Sigmoid colon (tissue), 7 donors: Measurements from ENCODE around the gene YTHDF1. TPM values are rescaled to one million over a fixed set of nuclear protein-coding genes. Genes with fewer than 3 reads are reported as not detected.
"Not testable (repeated sequence)": the region's sequence is repeated elsewhere in the genome, so short reads cannot be mapped to it uniquely, and the experiment has no call there.

Experiments
- DNase-seq: peaks from one replicate; pipeline ENCODE4 v3.0.0-alpha.2; 2019
- H3K27ac ChIP-seq, 4 donors: fragments of 200-600 bp; sonication (generic); one replicate each; pipeline ENCODE4 v1.5.1; 2016 to 2019; ENCODE audit warnings: mild to moderate bottlenecking in 1 of 4
- H3K27me3 ChIP-seq, 3 donors: fragments of 200-600 bp; sonication (generic); one replicate each; pipeline ENCODE4 v1.5.1; 2019; ENCODE audit warnings: mild to moderate bottlenecking in 1 of 3
- H3K36me3 ChIP-seq, 4 donors: fragments of 200-600 bp; sonication (generic); one replicate each; pipeline ENCODE4 v1.5.1; 2016 to 2019
- H3K4me1 ChIP-seq, 4 donors: fragments of 200-600 bp; sonication (generic); one replicate each; pipeline ENCODE4 v1.5.1; 2017 to 2019
- H3K4me3 ChIP-seq, 4 donors: fragments of 200-600 bp; sonication (generic); one replicate each; pipeline ENCODE4 v1.5.1; 2017 to 2019; ENCODE audit warnings: mild to moderate bottlenecking in 2 of 4, moderate library complexity in 1 of 4
- H3K9me3 ChIP-seq, 4 donors: fragments of 200-600 bp in 3 of 4; sonication (generic) in 3 of 4; one replicate each; pipeline versions ENCODE4 v1.5.1 to v1.6.1; 2013 to 2019
- CTCF ChIP-seq, 4 experiments: fragments of 450-650 bp in 3 of 4; fragments of 200-600 bp in 1 of 4; IDR thresholded peaks; one replicate each; pipeline ENCODE4 v1.5.1; 2016 to 2019; ENCODE audit warnings: antibody characterized with exemption in 4 of 4, mild to moderate bottlenecking in 3 of 4, moderate library complexity in 2 of 4
- EP300 ChIP-seq, 4 donors: sonication (generic); formaldehyde crosslinking; IDR thresholded peaks; one replicate each; pipeline ENCODE4 v1.6.1; 2017; ENCODE audit warnings: antibody characterized with exemption in 4 of 4
- POLR2A ChIP-seq, 2 donors: fragments of 450-650 bp; IDR thresholded peaks; one replicate each; pipeline ENCODE4 v1.6.1; 2016; ENCODE audit warnings: antibody characterized with exemption in 2 of 2, mild to moderate bottlenecking in 2 of 2, moderate library complexity in 2 of 2
- POLR2AphosphoS5 ChIP-seq, 4 donors: sonication (generic); formaldehyde crosslinking; IDR thresholded peaks; one replicate each; pipeline ENCODE4 v1.6.1; 2017; ENCODE audit warnings: antibody characterized with exemption in 4 of 4
- WGBS, 2 donors: extraction: QIAGEN DNeasy Blood & Tissue Kit; methylation state at CpG; one replicate each; pipeline ENCODE4 v1.1.7; 2013; 5-methylcytosine and 5-hydroxymethylcytosine counted together
- intact Hi-C: fragments of 100-400 bp; cut with DNase I; formaldehyde crosslinking; loops from one replicate; pipeline ENCODE4 v1.15.1; 2023
- polyA plus RNA-seq, 3 donors: library from polyadenylated mRNA; stranded (reverse); fragments of 200-250 nt; gene quantifications; one replicate each; pipeline ENCODE4 v1.2.3, GENCODE V29; 2013
- total RNA-seq, 4 donors: library from RNA; depleted of rRNA; stranded (reverse); fragments of >200 nt; gene quantifications; one replicate each; pipeline ENCODE4 v1.1.0, GENCODE V29; 2016
- donor health status: healthy with polysubstance abuse.
- donor health status: Bipolar disorder and iron deficiency.
- donor health status: healthy.

The YTHDF1 gene
- total and polyA plus RNA-seq, 7 donors, result 15.3 to 25.0 (median 22.4) TPM

DNA sequence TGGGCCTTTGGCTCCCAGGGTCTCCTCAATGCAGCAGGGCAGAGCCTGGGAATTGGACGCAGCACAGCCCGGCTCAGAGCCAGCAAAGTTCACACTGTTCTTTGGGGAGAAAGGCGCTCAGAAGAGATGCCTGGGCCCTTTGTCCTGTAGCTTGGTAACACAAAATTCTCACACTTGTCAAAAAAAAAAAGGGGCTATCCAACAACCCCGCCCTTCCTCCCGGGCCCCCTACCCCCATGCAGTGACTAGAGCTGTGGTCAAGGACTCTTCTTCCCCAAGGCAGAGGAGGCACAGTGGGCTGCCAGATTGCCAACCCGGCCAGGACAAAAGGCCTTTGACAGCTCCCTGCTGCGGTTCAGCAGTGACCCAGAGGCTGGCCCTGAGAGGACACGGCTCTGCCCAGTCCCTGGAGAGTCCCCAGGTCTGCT, 36.4 kb upstream of the YTHDF1 start:
- Histone ChIP-seq H3K36me3 (no peaks in the 10 kb centered on the region), H3K4me1 (peaks cover 0 to 17% (median 15%) of the 10 kb centered on the region in 4 donors), H3K27me3 (peaks cover 23 to 92% (median 60%) of the 10 kb centered on the region in 3 donors), H3K4me3 (no peak overlapping the region), H3K9me3 (no peaks in the 10 kb centered on the region), H3K27ac (no peak overlapping the region)
- intact Hi-C loops, result no loop called here
- DNase-seq, result no peak
- TF ChIP-seq EP300 (IDR thresholded peaks at IDR 0.05) (no peak), POLR2A (IDR thresholded peaks at IDR 0.05) (no peak), POLR2AphosphoS5 (IDR thresholded peaks at IDR 0.05) (no peak), CTCF (IDR thresholded peaks at IDR 0.05) (no peak)
- 64 to 74% methylated on average over 8 of the region's 8 CpGs for WGBS, 2 donors

- intact Hi-C loops, H3K27ac ChIP-seq: not testable (repeated sequence)
- WGBS, 2 donors, result 29 to 39% methylated on average over 12 of the region's 14 CpGs
Measured at GRCh38 chr20:63251350-63251749, 35.4 kb upstream of the YTHDF1 start.

GRCh38 chr20:63249891-63250290, 34.0 kb upstream of the YTHDF1 start:
- Histone ChIP-seq H3K36me3 (no peaks in the 10 kb centered on the region), H3K4me1 (peaks cover 0 to 17% (median 15%) of the 10 kb centered on the region in 4 donors), H3K9me3 (no peaks in the 10 kb centered on the region), H3K27ac (no peak overlapping the region), H3K4me3 (no peak overlapping the region), H3K27me3 (peaks cover 22 to 82% (median 47%) of the 10 kb centered on the region in 3 donors)
- 73 to 82% methylated on average over 15 of the region's 15 CpGs for WGBS, 2 donors
- no peak for TF ChIP-seq POLR2AphosphoS5 (IDR thresholded peaks at IDR 0.05)
- no peak for TF ChIP-seq EP300 (IDR thresholded peaks at IDR 0.05)
- no peak for TF ChIP-seq POLR2A (IDR thresholded peaks at IDR 0.05)
- TF ChIP-seq CTCF (IDR thresholded peaks at IDR 0.05), result no peak
- DNase-seq, result no peak
- intact Hi-C loops, result no loop called here

More at GRCh38 chr20:63251350-63251749, 35.4 kb upstream of the YTHDF1 start:
- not testable (repeated sequence) for H3K4me3 ChIP-seq, DNase-seq, H3K9me3 ChIP-seq, H3K36me3 ChIP-seq
- H3K27me3 ChIP-seq, result peaks cover 23 to 94% (median 59%) of the 10 kb centered on the region in 3 donors
- peaks cover 0 to 17% (median 15%) of the 10 kb centered on the region in 4 donors for H3K4me1 ChIP-seq

DNA sequence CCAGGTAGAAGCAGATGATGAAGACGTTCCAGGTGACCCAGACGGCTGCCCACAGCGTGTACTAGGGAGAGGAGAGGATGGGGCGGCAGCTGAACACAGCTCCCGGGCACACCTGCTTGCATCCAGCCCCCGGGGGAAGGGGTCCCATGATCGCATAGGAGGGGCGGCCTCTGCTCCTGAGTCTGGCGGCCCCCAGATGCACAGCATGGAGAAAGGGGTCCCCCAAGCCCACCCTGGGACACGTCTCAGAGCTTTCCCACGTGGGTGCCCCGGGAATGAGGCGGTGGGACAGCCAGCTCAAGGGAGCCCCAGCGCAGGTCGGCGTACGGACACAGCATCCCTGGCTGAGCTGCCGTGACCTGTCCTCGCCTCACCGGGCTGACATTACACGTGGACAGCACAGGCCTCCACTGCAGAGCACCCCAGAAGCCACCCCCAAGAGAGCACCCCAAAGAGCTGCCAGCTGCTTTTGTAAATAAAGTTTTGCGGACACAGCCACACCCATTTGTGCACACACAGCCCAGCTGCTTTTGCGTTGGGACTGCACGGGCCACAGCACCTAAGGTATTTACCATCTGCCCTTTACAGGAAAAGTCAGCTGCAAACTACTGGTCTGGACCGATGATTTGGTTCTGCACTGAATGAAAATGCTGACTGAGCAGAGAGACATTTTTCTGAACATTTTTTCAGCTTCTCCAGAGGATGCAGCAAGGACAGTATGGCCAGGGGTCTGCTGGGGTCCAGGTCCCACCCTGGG, 33.1 kb upstream of the YTHDF1 start:
- H3K36me3 ChIP-seq, result no peaks in the 10 kb centered on the region
- no peak for DNase-seq
- intact Hi-C loops, result no loop called here
- peaks cover 0 to 10% (median 8%) of the 10 kb centered on the region in 4 donors for H3K4me1 ChIP-seq
- H3K27me3 ChIP-seq, result peaks cover 13 to 74% (median 38%) of the 10 kb centered on the region in 3 donors
- H3K27ac ChIP-seq, result no peak overlapping the region
- 63 to 72% methylated on average over 25 of the region's 25 CpGs for WGBS, 2 donors
- no peak for TF ChIP-seq POLR2A (IDR thresholded peaks at IDR 0.05)
- H3K9me3 ChIP-seq, result no peaks in the 10 kb centered on the region
- H3K4me3 ChIP-seq, result no peak overlapping the region

DNA sequence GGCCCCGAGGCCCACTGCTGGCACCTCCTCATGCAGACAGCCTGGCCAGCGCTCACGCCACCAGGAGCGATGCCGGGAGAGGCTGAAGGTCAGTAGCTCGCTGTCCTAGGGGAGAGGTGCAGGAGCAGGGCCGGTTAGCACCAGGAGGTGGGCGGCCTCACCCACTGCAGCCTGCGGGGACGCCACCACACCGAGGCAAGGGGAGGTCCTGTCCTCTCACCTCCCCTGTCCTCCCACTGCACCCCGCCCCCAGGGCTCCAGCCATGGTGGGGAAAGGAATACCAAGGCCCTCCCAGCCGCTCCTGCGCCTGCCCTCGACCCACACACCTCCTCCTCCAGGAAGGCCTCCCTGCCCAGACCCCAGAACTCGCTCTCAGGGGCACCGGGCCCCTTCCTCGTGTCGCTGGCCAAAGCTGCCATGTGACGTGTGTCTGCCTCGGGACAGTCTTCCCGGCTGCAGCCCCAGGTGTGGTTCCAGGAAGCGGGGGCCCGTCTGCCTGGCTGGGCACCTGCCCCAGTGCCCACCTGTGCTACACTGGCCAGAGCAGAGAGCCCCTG, 31.8 kb upstream of the YTHDF1 start:
- Histone ChIP-seq H3K4me3 (no peak overlapping the region), H3K36me3 (no peaks in the 10 kb centered on the region), H3K4me1 (no peaks in the 10 kb centered on the region), H3K9me3 (no peaks in the 10 kb centered on the region), H3K27me3 (peaks cover 3 to 61% (median 26%) of the 10 kb centered on the region in 3 donors), H3K27ac (no peak overlapping the region)
- WGBS, 2 donors, result 45 to 68% methylated on average over 24 of the region's 24 CpGs
- DNase-seq, result no peak
- TF ChIP-seq CTCF (IDR thresholded peaks at IDR 0.05), result no peak
- TF ChIP-seq POLR2AphosphoS5 (IDR thresholded peaks at IDR 0.05), result no peak
- TF ChIP-seq POLR2A (IDR thresholded peaks at IDR 0.05), result no peak
- no peak for TF ChIP-seq EP300 (IDR thresholded peaks at IDR 0.05)
- intact Hi-C loops, result no loop called here
